Measurements from ENCODE around the gene ZP1.

Gene ZP1

DNA sequence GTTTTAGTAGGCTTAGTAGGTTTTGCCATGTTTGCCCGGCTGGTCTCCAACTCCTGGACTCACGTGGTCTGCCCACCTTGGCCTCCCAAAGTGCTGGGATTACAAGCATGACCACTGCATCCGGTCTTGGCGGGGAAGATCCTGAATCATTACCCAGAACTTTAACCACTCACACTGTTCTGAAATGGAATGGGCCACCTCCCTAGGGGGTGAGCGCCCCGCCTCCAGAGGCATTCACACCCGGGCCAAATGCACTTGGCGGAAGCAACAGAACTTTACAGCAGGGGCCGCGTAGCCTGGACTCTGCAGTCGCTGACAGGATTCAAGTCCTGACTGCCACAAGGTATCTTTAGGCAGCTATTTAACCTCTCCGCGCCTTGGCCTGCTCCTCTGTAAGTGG is 20.1 kb upstream of the ZP1 start:
- TF ChIP-seq, protein P1, sequence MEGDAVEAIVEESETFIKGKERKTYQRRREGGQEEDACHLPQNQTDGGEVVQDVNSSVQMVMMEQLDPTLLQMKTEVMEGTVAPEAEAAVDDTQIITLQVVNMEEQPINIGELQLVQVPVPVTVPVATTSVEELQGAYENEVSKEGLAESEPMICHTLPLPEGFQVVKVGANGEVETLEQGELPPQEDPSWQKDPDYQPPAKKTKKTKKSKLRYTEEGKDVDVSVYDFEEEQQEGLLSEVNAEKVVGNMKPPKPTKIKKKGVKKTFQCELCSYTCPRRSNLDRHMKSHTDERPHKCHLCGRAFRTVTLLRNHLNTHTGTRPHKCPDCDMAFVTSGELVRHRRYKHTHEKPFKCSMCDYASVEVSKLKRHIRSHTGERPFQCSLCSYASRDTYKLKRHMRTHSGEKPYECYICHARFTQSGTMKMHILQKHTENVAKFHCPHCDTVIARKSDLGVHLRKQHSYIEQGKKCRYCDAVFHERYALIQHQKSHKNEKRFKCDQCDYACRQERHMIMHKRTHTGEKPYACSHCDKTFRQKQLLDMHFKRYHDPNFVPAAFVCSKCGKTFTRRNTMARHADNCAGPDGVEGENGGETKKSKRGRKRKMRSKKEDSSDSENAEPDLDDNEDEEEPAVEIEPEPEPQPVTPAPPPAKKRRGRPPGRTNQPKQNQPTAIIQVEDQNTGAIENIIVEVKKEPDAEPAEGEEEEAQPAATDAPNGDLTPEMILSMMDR (conservative IDR thresholded peaks at IDR 0.05; ENCODE audit: low read length): no peak
- H3K4me3 ChIP-seq (ENCODE audit: low read length): no peak overlapping the region
- DNase-seq (ENCODE audit: low read depth): no peak

DNA sequence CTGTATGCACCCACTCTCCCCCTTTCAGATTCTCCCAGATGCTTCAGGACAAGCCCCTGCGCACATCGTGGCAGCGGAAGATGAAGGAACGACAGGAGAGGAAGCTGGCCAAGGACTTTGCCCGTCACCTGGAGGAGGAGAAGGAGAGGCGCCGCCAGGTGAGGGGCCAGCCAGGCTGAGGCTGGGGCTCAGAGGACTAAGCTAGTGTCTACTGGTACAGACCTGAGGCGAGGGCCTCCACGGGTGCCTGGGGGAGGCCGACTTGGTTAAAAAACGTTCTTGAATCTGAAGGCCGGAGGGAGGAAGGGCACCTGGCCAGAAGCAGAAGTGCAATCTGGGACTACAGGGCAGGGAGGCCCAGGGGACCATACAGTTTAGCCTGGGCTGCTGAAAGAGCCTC is 19.4 kb upstream of the ZP1 start:
- TF ChIP-seq, protein P1 (conservative IDR thresholded peaks at IDR 0.05; ENCODE audit: low read length): no peak
- no peak overlapping the region for H3K4me3 ChIP-seq (ENCODE audit: low read length)
- no peak for DNase-seq (ENCODE audit: low read depth)

DNA sequence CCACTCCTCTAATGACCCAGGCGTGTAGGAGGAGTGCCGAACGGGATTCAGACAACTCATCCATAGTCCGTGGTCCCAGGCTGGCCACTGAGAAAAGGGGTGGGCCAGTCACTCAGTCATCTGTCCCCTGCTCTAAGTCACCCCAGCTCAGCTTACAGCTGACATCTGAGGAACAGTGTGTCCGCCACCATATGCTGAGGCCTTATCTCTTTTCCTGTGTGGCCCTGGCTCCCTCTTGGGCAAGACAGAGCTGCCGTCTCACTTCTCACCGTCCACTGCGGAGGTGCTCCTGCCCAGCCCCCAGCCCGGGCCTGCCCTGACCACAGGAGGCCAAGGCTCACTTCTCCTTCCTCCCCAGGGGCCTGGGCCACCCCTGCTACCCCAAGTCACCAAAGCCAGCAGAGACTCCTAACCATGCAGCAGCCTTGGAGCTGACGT is 18.6 kb upstream of the ZP1 start:
- TF ChIP-seq, protein P1 (conservative IDR thresholded peaks at IDR 0.05; ENCODE audit: low read length): no peak
- no peak overlapping the region for H3K4me3 ChIP-seq (ENCODE audit: low read length)
- no peak for DNase-seq (ENCODE audit: low read depth)

- TF ChIP-seq, protein P1 (conservative IDR thresholded peaks at IDR 0.05; ENCODE audit: low read length): no peak
- no peak for DNase-seq (ENCODE audit: low read depth)
- no peak overlapping the region for H3K4me3 ChIP-seq (ENCODE audit: low read length)
Observed at GRCh38 chr11:60849641-60850520, 17.5 kb upstream of the ZP1 start.

- TF ChIP-seq, protein P1 (conservative IDR thresholded peaks at IDR 0.05; ENCODE audit: low read length): no peak
- no peak for DNase-seq (ENCODE audit: low read depth)
- no peak overlapping the region for H3K4me3 ChIP-seq (ENCODE audit: low read length)
Observed at GRCh38 chr11:60851327-60852104, 15.8 kb upstream of the ZP1 start.

DNA sequence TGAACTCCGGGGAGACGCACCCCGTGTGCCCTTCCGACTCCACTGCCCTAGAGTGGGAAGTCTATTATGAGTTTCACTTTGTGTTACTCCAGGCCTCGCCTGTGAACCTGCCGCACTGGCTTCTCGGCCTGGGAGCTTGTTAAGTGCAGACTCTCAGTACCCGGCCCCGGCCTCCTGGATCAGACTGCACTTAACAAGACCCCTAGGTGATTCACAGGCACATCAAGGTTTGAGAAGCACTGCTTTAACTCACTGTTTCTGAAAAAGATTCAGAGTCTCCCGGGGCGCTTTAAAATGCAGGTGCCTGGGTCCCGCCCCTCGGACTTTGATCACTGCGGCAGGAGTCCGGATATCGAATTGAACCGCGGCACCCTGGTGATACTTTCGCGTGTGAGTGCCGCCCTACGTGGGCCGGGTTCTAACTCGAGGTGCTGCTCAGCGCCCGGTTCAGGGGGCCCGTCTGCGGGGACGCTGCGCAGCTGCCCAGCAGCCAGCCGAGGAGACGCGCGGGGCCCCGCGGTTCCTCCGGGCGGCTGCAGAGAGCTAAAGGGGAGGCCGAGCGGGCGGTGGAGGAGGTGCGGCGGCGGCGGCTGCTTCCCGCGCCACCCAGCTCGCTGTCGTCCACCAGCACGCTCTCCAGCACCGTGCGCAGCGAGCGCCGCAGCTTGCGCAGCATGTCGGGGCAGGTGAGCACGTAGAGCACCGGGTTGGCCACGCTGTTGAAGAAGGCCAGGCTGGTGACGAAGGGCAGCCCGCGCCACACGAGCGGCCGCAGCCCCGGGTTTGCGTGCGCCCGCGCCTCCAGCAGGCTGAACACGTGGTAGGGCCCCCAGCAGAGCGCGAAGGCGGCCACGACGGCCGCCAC is 15.0 kb upstream of the ZP1 start:
- TF ChIP-seq, protein P1 (conservative IDR thresholded peaks at IDR 0.05; ENCODE audit: low read length): no peak
- no peak overlapping the region for H3K4me3 ChIP-seq (ENCODE audit: low read length)
- DNase-seq (ENCODE audit: low read depth): no peak
